CD4-positive, alpha-beta T cell treated with Interleukin-6 for 4 hours (primary cell): ENCODE data around the gene CALR3.
"Not testable (repeated sequence)": the region's sequence is repeated elsewhere in the genome, so short reads cannot be mapped to it uniquely, and the experiment has no call there.

ENCODE experiments used
- DNase-seq: peaks from one replicate; pipeline ENCODE4 v3.0.0-alpha.2; 2020; ENCODE audit warnings: mixed read lengths

CALR3 gene

GRCh38 chr19:16482745-16483144, 13.2 kb downstream of the CALR3 start:
- DNase-seq, result no peak

DNA sequence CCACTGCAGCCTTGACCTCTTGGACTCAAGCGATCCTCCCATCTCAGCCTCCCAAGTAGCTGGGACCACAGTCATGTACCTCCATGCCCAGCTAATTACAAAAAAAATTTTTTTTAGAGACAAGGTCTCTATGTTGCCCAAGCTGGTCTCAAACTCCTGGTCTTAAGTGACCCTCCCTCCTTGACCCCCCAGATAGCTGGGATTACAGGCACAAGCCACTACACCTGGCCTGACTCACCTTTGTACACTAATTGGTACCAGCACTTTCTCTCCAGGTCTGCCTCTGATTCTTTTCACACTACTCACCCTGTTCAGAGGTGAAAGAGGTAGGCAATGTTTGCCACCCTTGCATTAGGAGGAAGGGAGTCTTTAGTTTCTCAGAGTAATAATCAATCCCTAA, 18.7 kb downstream of the CALR3 start:
- DNase-seq, result no peak

DNA sequence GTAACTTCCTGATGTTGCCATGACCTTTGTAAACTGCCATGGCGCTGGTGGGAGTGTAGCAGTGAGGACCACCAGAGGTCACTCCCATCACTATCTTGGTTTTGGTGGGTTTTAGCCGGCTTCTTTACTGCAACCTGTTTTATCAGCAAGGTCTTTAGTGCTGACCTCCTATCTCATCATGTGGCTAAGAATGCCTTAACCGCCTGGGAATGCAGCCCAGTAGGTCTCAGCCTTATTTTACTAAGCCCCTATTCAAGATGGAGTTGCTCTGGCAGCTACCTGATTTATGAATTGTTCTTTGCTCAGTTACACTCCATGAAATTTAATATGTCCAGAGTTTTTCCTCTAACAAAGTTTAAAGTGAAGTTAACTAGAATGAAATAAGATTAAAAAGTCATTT, 19.6 kb downstream of the CALR3 start:
- DNase-seq, result no peak

- no peak for DNase-seq
Observed at GRCh38 chr19:16473875-16474392, 22.0 kb downstream of the CALR3 start.

DNA sequence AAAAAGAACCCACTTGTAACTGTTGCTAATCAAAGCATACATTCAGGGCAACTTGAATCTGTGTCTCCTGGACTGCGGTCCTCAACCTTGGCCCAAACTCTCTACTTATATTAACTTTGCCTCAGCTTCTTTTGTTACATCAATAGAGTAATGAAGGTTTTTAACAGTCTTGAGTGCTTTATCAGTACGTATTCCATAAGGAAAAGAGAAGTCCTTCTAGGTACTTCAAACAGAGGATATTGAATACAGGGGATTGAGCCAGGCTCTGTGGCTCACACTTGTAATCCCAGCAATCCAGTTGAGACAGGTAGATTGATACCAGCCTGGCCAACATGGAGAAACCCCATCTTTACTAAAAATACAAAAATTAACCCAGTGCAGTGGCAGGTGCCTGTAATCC, 23.0 kb downstream of the CALR3 start:
- DNase-seq, result no peak

DNA sequence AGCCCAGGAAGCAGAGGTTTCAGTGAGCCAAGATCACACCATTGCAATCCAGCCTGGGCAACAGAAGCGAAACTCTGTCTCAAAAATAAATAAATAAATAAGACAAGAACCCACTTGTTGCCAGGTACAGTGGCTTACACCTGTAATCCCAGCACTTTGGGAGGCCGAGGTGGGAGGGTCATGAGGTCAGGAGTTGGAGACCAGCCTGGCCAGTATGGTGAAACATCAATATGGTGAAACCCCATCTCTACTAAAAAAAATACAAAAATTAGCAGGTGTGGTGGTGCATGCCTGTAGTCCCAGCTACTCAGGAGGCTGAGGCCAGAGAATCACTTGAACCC, 23.4 kb downstream of the CALR3 start:
- DNase-seq, result not testable (repeated sequence)

- peak; percentile 27 for DNase-seq
Observed at GRCh38 chr19:16470911-16471811, 24.8 kb downstream of the CALR3 start.

GRCh38 chr19:16470541-16470910, 25.4 kb downstream of the CALR3 start:
- no peak for DNase-seq

DNA sequence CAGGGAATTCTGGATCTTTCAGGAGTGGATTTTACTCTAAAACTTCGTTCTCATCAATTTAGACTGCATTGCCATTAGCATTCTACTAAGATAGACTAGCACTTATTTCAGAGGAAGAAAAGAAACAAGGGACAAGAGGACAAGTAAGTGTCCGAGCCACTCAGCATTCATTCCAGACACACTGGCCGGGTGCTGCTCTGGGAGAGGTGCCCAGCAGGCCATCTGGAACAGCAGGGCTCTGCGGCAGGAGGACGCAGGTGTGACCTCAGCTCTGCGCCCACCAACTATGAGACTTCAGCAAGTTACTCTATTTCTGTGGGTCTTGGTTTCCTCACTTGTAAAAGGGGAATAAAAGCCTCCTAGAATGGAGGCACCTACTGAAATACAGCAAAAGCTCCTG, 28.4 kb downstream of the CALR3 start:
- no peak for DNase-seq

DNA sequence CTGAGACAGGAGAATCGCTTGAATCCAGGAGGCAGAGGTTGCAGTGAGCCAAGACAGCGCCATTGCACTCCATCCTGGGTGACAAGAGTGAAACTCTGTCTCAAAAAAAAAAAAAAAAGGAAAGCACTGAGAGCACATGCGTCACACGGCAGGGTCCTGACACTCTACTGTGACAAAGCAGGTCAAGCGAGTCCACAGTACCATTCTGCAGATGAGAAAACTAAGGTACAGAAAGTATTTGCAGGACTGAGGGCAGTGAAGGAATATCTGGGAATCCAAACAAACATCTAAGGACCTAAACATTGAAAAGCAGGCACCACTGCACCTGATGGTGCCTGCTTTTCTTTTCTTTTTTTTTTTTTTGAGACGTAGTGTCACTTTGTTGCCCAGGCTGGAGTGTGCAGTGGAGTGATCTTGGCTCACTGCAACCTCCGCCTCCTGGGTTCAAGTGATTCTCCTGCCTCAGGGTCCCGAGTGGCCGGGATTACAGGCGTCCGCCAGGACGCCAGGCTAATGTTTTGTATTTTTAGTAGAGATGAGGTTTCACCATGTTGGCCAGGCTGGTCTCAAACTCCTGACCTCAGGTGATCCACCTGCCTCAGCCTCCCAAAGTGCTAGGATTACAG, 29.1 kb downstream of the CALR3 start:
- not testable (repeated sequence) for DNase-seq

GRCh38 chr19:16465239-16465638, 30.7 kb downstream of the CALR3 start:
- DNase-seq, result no peak

GRCh38 chr19:16463991-16464575, 31.9 kb downstream of the CALR3 start:
- DNase-seq, result no peak

DNA sequence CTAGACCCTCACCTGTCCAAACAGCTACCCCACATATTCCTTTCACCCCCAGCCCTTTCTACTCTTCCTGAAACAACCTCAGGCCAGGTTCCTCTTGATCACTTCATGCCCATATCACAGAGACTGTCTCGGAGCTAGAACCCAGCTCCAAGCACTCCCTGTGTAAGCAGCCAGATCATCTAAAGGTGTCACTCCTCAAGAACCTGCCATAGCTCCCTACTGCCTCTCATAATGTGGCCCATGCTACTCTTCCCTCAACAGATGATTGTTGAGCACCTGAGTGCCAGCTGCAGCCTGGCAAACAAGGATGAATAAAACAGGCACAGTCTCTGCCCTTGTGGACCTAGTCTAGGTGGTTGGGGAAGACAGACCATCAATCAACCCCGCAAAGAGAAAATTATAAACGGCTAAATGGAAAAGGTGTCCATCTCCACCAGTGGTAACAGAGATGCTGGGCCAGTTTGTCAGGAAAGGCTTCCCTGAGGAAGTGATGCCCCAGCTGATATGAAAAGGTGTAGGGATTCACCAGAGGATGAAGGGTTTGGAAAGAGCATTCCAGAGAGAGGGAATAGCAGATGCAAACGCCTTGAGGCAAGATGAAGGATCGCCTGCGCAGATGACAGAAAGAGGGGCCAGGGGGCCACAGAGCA, 32.5 kb downstream of the CALR3 start:
- DNase-seq, result no peak

DNA sequence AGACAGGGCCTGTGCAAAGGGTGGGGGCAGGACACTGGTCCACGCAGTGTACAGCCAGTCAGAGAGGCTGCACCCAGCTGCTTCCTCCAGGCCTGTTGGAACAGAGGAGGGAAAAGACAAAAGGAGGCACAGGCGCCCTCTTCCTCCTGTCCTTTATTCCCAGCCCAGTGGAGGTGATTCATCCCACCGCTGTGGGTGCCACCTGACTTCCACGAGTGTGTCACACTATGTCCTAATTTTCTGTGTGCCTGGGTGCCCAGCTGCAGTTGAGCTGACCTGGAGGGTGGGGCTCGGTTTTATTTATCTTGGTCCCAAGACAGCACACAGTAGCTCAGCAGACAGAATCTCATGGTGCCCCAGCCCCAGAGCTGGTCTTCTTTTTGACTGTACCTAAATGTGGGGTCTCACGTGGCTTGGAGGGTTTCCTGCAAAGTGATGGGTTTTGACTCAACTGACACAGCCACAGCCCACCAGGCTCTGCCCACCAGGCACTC, 33.2 kb downstream of the CALR3 start:
- DNase-seq, result no peak

DNA sequence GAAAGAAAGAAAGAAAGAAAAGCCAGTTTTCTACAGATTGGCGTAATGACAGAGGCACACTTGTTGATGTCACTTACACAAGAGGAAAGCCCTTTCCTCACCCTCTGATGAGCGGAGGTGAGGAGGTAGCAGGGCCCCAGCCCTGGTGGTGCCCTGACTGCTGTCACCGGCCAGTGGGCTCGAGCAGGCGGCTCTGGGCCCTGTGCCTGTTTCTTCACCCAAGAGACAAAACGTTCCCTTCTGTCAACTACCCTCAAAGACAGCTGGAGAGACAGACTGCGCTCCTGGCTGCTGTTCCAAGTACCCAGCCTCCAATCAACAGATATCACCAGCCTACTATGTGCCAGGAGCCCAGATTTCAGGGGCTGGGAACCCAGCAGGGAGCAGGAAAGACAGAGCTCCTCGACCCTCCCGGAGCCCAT, 34.3 kb downstream of the CALR3 start:
- DNase-seq, result no peak

DNA sequence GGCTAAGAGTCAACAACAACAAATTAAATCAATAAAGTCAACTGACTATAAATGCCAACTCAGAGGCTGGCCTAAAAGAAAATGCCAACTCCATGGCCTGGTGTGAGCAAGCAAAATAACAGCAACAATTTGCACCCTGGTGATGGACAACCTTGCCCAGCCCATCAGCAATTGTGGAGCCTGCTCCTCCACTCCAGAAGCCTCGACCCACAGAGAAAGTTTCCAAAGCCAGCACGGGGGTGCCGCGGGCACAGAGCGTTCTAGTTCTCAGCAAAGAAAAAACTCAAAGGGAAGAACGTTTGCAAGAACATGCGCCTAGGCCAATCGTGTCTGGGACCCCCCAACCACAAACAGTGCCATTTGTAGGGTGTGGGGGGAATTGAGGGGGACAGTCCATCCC, 35.5 kb downstream of the CALR3 start:
- DNase-seq, result no peak

- DNase-seq, result no peak
Observed at GRCh38 chr19:16459680-16460079, 36.3 kb downstream of the CALR3 start.

GRCh38 chr19:16458391-16459341, 37.3 kb downstream of the CALR3 start:
- no peak for DNase-seq

- DNase-seq, result no peak
Observed at GRCh38 chr19:16457954-16458331, 38.0 kb downstream of the CALR3 start.

- peak; percentile 25 for DNase-seq
Observed at GRCh38 chr19:16457195-16457953, 38.6 kb downstream of the CALR3 start.

GRCh38 chr19:16456652-16457194, 39.2 kb downstream of the CALR3 start:
- no peak for DNase-seq
